HepG2 (cell line): ENCODE measurements around the gene DNAJA2. TPM values are rescaled to one million over a fixed set of nuclear protein-coding genes. Genes with fewer than 3 reads are reported as not detected.

ENCODE experiments used
- ARHGAP35 ChIP-seq: sonication (generic); formaldehyde crosslinking; IDR thresholded peaks from 2 replicates; pipeline ENCODE4 v1.9.0; 2022; ENCODE audit warnings: mild to moderate bottlenecking, inconsistent platforms, moderate library complexity, missing genetic modification reagents, borderline replicate concordance
- BCL6 ChIP-seq: IDR thresholded peaks from 2 replicates; pipeline ENCODE4 v1.6.1; 2016; ENCODE audit warnings: missing genetic modification reagents, missing compliant biosample characterization
- FOXA1 ChIP-seq, 2 experiments: fragments of 450-650 bp in 1 of 2; sonication (generic) in 1 of 2; formaldehyde crosslinking in 1 of 2; IDR thresholded peaks; 2 replicates each; pipeline versions ENCODE4 v1.4.0 to v1.6.1; 2016 to 2020; ENCODE audit warnings: missing genetic modification reagents in 1 of 2
- IKZF5 ChIP-seq: IDR thresholded peaks from 2 replicates; pipeline ENCODE4 v1.6.1; 2018; ENCODE audit warnings: missing genetic modification reagents, mild to moderate bottlenecking, missing compliant biosample characterization
- KAT8 ChIP-seq: IDR thresholded peaks from 2 replicates; pipeline ENCODE4 v1.6.1; 2016; ENCODE audit warnings: missing genetic modification reagents, missing compliant biosample characterization
- MTF1 ChIP-seq: sonication (generic); formaldehyde crosslinking; IDR thresholded peaks from 2 replicates; pipeline ENCODE4 v1.5.0; 2020; ENCODE audit warnings: missing genetic modification reagents
- NFIC ChIP-seq: IDR thresholded peaks from 2 replicates; pipeline ENCODE4 v1.6.1; 2012; ENCODE audit warnings: mild to moderate bottlenecking, low read length, inconsistent platforms
- NFRKB ChIP-seq: fragments of 450-650 bp; IDR thresholded peaks from 2 replicates; pipeline ENCODE4 v1.6.1; 2017
- SETDB1 ChIP-seq: sonication (generic); formaldehyde crosslinking; IDR thresholded peaks from 2 replicates; pipeline ENCODE4 v1.5.1; 2020; ENCODE audit warnings: missing genetic modification reagents, mild to moderate bottlenecking, borderline replicate concordance
- SMC3 ChIP-seq: IDR thresholded peaks from 2 replicates; pipeline ENCODE4 v1.6.1; 2011; ENCODE audit warnings: low read length, improper control_type of control experiment
- SMYD3 ChIP-seq: sonication (generic); formaldehyde crosslinking; IDR thresholded peaks from 2 replicates; pipeline ENCODE4 v1.8.1; 2023; ENCODE audit warnings: mild to moderate bottlenecking, missing genetic modification reagents
- THAP8 ChIP-seq: sonication (generic); formaldehyde crosslinking; IDR thresholded peaks from 2 replicates; pipeline ENCODE4 v1.5.1; 2020; ENCODE audit warnings: missing genetic modification reagents, mild to moderate bottlenecking, borderline replicate concordance
- ZBTB25 ChIP-seq: IDR thresholded peaks from 2 replicates; pipeline ENCODE4 v1.6.1; 2018; ENCODE audit warnings: missing genetic modification reagents
- ZFP62 ChIP-seq: sonication (generic); formaldehyde crosslinking; IDR thresholded peaks from 2 replicates; pipeline ENCODE4 v1.4.0; 2020; ENCODE audit warnings: missing genetic modification reagents
- ZNF256 ChIP-seq: sonication (generic); formaldehyde crosslinking; conservative IDR thresholded peaks from 2 replicates; pipeline ENCODE4 v1.4.0; 2020; ENCODE audit warnings: missing genetic modification reagents
- polyA plus RNA-seq, 8 experiments: library from polyadenylated mRNA; depleted of rRNA in 3 of 8; stranded (reverse) in 7 of 8; unstranded in 1 of 8; fragments of >200 nt; fragmentation: Illumina TruSeq in 4 of 8; extraction: Trizol in 4 of 8; gene quantifications; 2 replicates each; pipeline versions ENCODE4 v1.2.1 to v1.2.3, GENCODE V29; 2011 to 2016; ENCODE audit warnings: low read depth in 4 of 8, missing spikeins in 1 of 8, mixed read lengths in 1 of 8; ENCODE audit not compliant: insufficient read depth in 1 of 8
- total RNA-seq, 5 experiments: library from RNA; depleted of rRNA; stranded (reverse); fragments of >200 nt; fragmentation: Illumina TruSeq; extraction: Trizol; gene quantifications; 2 replicates each; pipeline ENCODE4 v1.2.3, GENCODE V29; 2016; ENCODE audit warnings: low read depth in 1 of 5
- TF ChIP-seq, protein P1 (sequence below): IDR thresholded peaks from 2 replicates; pipeline ENCODE4 v1.6.1; 2016; ENCODE audit warnings: mild to moderate bottlenecking
- TF ChIP-seq, protein P2 (sequence below): sonication (generic); formaldehyde crosslinking; conservative IDR thresholded peaks from 2 replicates; pipeline ENCODE4 v1.4.0; 2020; ENCODE audit warnings: missing genetic modification reagents
- TF ChIP-seq, protein P3 (sequence below): sonication (generic); formaldehyde crosslinking; IDR thresholded peaks from 2 replicates; pipeline ENCODE4 v1.4.0; 2020; ENCODE audit warnings: mild to moderate bottlenecking, missing genetic modification reagents
- TF ChIP-seq, protein P4 (sequence below): sonication (generic); formaldehyde crosslinking; IDR thresholded peaks from 2 replicates; pipeline ENCODE4 v1.9.0; 2021; ENCODE audit warnings: missing genetic modification reagents, borderline replicate concordance

Gene DNAJA2
- total and polyA plus RNA-seq, 2 of the 13 experiments (the other 11 are each of a cell fraction or from before 2014, with no cell fraction given), result 25.4 to 176 TPM

DNA sequence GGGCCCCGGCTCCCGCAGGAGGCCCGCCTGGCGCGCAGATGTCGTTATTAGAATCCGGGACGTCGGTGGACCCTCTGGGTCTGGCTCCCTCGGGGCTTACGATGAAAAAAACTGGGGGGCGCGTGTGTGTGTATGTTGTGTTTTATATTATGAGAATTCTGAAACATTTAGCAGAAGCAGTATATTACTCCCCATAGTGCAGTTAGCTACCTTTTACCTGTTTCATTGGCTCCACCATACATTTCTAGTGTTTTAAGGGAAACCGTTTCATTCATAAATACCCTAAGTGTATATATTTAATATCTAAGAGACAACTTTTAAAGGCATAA, 486 bp upstream of the DNAJA2 start (continued):
- TF ChIP-seq, protein P1, sequence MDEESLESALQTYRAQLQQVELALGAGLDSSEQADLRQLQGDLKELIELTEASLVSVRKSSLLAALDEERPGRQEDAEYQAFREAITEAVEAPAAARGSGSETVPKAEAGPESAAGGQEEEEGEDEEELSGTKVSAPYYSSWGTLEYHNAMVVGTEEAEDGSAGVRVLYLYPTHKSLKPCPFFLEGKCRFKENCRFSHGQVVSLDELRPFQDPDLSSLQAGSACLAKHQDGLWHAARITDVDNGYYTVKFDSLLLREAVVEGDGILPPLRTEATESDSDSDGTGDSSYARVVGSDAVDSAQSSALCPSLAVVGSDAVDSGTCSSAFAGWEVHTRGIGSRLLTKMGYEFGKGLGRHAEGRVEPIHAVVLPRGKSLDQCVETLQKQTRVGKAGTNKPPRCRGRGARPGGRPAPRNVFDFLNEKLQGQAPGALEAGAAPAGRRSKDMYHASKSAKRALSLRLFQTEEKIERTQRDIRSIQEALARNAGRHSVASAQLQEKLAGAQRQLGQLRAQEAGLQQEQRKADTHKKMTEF (CRISPR knock-in tag), result 0 out of 2 replicates have a peak, but pooled peaks have one; percentile 58
- TF ChIP-seq, protein P2, sequence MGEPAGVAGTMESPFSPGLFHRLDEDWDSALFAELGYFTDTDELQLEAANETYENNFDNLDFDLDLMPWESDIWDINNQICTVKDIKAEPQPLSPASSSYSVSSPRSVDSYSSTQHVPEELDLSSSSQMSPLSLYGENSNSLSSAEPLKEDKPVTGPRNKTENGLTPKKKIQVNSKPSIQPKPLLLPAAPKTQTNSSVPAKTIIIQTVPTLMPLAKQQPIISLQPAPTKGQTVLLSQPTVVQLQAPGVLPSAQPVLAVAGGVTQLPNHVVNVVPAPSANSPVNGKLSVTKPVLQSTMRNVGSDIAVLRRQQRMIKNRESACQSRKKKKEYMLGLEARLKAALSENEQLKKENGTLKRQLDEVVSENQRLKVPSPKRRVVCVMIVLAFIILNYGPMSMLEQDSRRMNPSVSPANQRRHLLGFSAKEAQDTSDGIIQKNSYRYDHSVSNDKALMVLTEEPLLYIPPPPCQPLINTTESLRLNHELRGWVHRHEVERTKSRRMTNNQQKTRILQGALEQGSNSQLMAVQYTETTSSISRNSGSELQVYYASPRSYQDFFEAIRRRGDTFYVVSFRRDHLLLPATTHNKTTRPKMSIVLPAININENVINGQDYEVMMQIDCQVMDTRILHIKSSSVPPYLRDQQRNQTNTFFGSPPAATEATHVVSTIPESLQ, result 0 out of 2 replicates have a peak, but pooled peaks have one; percentile 6
- no peak for TF ChIP-seq ARHGAP35 (CRISPR knock-in tag)
- no peak for TF ChIP-seq SMC3
- no peak for TF ChIP-seq ZNF256
- no peak for TF ChIP-seq SMYD3 (CRISPR knock-in tag)
- TF ChIP-seq KAT8 (CRISPR knock-in tag), result peak; percentile 8; the same call in 1 of the 2 replicates
- TF ChIP-seq ZBTB25 (CRISPR knock-in tag), result no peak
- TF ChIP-seq IKZF5, result no peak; the same call in 1 of the 2 replicates
- no peak for TF ChIP-seq NFIC
- TF ChIP-seq, protein P3, sequence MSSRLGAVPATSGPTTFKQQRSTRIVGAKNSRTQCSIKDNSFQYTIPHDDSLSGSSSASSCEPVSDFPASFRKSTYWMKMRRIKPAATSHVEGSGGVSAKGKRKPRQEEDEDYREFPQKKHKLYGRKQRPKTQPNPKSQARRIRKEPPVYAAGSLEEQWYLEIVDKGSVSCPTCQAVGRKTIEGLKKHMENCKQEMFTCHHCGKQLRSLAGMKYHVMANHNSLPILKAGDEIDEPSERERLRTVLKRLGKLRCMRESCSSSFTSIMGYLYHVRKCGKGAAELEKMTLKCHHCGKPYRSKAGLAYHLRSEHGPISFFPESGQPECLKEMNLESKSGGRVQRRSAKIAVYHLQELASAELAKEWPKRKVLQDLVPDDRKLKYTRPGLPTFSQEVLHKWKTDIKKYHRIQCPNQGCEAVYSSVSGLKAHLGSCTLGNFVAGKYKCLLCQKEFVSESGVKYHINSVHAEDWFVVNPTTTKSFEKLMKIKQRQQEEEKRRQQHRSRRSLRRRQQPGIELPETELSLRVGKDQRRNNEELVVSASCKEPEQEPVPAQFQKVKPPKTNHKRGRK (CRISPR knock-in tag), result no peak
- TF ChIP-seq FOXA1 (IDR thresholded peaks at IDR 0.05), result no peak
- no peak for TF ChIP-seq FOXA1 (CRISPR knock-in tag; IDR thresholded peaks at IDR 0.05)
- no peak for TF ChIP-seq THAP8
- 0 out of 2 replicates have a peak, but pooled peaks have one; percentile 5 for TF ChIP-seq ZFP62 (CRISPR knock-in tag)
- peak; percentile 50; the same call in 1 of the 2 replicates for TF ChIP-seq MTF1
- TF ChIP-seq, protein P4, sequence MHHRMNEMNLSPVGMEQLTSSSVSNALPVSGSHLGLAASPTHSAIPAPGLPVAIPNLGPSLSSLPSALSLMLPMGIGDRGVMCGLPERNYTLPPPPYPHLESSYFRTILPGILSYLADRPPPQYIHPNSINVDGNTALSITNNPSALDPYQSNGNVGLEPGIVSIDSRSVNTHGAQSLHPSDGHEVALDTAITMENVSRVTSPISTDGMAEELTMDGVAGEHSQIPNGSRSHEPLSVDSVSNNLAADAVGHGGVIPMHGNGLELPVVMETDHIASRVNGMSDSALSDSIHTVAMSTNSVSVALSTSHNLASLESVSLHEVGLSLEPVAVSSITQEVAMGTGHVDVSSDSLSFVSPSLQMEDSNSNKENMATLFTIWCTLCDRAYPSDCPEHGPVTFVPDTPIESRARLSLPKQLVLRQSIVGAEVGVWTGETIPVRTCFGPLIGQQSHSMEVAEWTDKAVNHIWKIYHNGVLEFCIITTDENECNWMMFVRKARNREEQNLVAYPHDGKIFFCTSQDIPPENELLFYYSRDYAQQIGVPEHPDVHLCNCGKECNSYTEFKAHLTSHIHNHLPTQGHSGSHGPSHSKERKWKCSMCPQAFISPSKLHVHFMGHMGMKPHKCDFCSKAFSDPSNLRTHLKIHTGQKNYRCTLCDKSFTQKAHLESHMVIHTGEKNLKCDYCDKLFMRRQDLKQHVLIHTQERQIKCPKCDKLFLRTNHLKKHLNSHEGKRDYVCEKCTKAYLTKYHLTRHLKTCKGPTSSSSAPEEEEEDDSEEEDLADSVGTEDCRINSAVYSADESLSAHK (CRISPR knock-in tag), result no peak
- TF ChIP-seq SETDB1, result no peak
- no peak for TF ChIP-seq BCL6 (CRISPR knock-in tag)
- TF ChIP-seq NFRKB, result no peak
